Measurements from ENCODE around the gene SELPLG. TPM values are rescaled to one million over a fixed set of nuclear protein-coding genes. Genes with fewer than 3 reads are reported as not detected.
A peak's percentile ranks its signal among the peaks of the same experiment; 100 is the strongest.
"Not testable (repeated sequence)": the region's sequence is repeated elsewhere in the genome, so short reads cannot be mapped to it uniquely, and the experiment has no call there.

SELPLG gene
- total and polyA plus RNA-seq, 8 donors = 3.0 to 61.0 (median 4.2) TPM

DNA sequence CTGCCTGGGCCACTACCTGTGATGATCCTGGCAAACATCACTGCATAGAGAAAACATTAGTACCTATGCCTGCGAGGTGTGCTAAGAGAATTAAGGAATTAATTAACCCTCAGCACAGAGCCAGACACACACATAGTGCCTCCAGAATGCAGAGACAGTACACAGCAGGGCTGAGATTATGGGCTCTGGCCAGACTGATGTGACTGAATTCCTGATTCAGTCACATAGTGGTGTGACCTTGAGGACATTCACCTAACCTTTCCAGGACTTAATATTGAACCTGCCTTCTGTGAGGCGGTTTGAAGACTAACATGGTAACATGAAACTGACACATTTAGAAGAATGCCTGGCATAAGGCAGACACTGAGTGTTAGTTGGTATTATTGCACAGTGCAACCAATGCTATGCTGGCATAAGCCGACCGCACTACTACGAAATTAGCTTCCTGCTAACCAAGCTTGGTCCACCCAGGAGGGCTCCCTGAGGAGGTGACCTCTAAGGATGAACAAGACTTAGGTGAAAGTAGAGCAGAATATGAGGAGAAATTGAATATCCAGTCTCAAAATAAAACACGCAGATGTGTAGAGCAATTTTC is 32.0 kb upstream of the SELPLG start:
- no peak for ATAC-seq

DNA sequence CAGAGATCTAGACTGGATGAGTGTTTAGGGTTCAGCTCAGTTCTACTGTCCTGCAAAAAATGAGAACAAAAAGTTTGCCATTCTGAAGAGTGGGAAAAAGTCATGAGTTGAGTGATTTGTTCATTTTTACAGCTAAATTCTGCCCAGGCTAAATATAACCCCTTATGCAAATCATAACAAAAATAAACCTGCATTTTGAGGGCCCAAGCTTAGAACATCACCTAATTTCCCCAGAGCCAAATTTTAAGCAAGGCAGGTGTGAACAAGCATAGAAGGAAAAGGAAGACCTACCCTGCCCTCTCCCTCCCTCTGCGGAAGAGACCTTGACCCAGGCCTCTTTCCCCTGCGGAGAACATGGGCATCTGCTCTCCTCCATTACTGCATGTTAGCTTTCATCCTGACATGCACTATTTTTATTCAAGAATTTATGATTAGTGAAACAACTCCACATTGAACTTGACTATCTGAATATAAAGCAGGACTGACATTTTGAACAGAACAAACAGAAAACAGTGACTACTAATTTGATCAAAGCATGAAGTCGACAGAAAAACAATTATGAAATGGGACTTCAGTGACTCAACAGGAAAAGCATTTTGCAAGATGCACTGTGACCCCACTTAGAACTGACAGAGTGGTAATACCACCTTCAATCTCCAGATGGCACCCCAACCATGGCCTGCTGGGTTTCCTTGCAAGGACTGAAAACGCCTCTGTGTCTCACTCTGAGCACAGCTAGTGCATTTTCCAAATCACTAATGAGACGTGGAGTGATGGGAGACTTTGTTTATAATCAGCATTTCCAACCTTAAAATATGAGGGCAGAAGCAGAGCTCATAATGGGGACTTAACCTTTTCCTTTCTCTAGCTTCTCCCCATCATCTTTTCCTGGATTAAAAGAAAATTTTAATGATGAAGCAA is 30.9 kb upstream of the SELPLG start:
- H3K4me1 ChIP-seq = peaks cover 28 to 66% of the 10 kb centered on the region in 2 donors
- H3K27ac ChIP-seq = peak overlapping the region; percentile 79 to 86
- TF ChIP-seq, protein P1, sequence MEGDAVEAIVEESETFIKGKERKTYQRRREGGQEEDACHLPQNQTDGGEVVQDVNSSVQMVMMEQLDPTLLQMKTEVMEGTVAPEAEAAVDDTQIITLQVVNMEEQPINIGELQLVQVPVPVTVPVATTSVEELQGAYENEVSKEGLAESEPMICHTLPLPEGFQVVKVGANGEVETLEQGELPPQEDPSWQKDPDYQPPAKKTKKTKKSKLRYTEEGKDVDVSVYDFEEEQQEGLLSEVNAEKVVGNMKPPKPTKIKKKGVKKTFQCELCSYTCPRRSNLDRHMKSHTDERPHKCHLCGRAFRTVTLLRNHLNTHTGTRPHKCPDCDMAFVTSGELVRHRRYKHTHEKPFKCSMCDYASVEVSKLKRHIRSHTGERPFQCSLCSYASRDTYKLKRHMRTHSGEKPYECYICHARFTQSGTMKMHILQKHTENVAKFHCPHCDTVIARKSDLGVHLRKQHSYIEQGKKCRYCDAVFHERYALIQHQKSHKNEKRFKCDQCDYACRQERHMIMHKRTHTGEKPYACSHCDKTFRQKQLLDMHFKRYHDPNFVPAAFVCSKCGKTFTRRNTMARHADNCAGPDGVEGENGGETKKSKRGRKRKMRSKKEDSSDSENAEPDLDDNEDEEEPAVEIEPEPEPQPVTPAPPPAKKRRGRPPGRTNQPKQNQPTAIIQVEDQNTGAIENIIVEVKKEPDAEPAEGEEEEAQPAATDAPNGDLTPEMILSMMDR (IDR thresholded peaks at IDR 0.05) = peak; percentile 88 to 93
- ATAC-seq (peak; percentile 98), DNase-seq (peak in 3 of 4 donors; percentile 86 to 93 (median 87))
- peak overlapping the region in 1 of 2 donors; percentile 6 for H3K4me3 ChIP-seq
- peaks cover 0 to 17% of the 10 kb centered on the region in 2 donors for H3K36me3 ChIP-seq
- no peaks in the 10 kb centered on the region for H3K9me3 ChIP-seq
- H3K27me3 ChIP-seq = no peaks in the 10 kb centered on the region
- intact Hi-C loops (cut with DNase I) = loop anchor here in 1 of 2 donors (5.0 kb wide), 1 partner anchor 138 kb away; no protein-coding TSS in a partner anchor

More for the DNA sequence above, 32.0 kb upstream of the SELPLG start:
- TF ChIP-seq, protein P1 (IDR thresholded peaks at IDR 0.05) = no peak
- no peak for DNase-seq
- peaks cover 28 to 69% of the 10 kb centered on the region in 2 donors for H3K4me1 ChIP-seq
- peak overlapping the region; percentile 79 to 86 for H3K27ac ChIP-seq
- no peak overlapping the region for H3K4me3 ChIP-seq
- no peaks in the 10 kb centered on the region for H3K9me3 ChIP-seq
- H3K36me3 ChIP-seq = peaks cover 0 to 12% of the 10 kb centered on the region in 2 donors
- intact Hi-C loops (cut with DNase I) = loop anchor here in 1 of 2 donors (5.0 kb wide), 1 partner anchor 137 kb away; no protein-coding TSS in a partner anchor
- no peaks in the 10 kb centered on the region for H3K27me3 ChIP-seq

DNA sequence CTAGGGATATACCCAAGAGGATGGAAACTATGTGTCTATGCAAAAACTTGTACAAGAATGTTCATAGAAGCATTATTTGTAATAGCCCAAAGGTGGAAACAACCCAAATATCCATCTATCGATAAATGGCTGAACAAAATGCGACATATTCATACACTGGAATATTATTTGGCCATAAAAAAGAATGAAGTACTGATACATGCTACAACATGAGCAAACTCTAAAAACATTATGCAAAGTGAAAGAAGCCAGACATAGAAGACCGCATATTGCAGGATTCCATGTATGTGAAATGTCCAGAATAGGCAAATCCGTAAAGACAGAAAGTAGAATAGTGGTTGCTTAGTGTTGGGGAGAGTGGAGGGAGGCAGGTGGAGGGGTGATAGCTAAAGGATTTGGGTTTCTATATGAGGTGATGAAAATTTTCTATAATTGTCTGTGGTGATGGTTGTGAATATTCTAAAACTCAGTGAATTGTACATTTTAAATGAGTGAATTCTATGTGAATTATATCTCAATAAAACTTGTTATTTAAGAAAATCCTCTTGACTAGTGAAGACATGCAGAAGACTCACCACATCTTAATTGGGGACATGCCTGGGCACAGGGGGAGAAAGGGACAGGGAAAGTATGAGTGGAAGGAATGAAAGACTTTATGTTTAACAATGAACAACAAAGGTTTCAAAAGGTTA is 29.8 kb upstream of the SELPLG start:
- TF ChIP-seq, protein P1 (IDR thresholded peaks at IDR 0.05) = no peak
- Histone ChIP-seq H3K4me3 (no peak overlapping the region), H3K27me3 (no peaks in the 10 kb centered on the region), H3K27ac (peak overlapping the region; percentile 79 to 86), H3K36me3 (peaks cover 0 to 25% of the 10 kb centered on the region in 2 donors), H3K9me3 (no peaks in the 10 kb centered on the region), H3K4me1 (peaks cover 28 to 55% of the 10 kb centered on the region in 2 donors)
- no peak for ATAC-seq
- DNase-seq = no peak
- intact Hi-C loops (cut with DNase I) = no loop called here

DNA sequence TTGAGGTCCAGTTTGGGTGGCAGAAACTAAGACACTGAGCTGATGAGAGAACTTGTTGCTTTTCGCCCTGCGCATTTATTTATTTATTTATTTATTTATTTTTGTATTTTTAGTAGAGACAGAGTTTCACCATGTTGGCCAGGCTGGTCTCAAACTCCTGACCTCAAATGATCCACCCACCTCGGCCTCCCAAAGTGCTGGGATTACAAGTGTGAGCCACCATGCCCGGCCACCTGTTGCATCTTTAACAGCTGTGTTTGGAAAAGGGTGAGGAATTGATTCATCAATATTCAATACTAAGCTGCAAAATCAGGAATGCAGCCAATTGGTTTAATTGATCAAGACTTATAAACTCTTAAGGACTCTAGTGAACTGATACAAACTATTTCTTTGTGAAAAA is 24.4 kb upstream of the SELPLG start:
- H3K27me3 ChIP-seq; H3K4me3 ChIP-seq; H3K9me3 ChIP-seq; DNase-seq; H3K27ac ChIP-seq; intact Hi-C loops (cut with DNase I); ATAC-seq; H3K4me1 ChIP-seq: not testable (repeated sequence)
- H3K36me3 ChIP-seq = peaks cover 0 to 74% of the 10 kb centered on the region in 2 donors

DNA sequence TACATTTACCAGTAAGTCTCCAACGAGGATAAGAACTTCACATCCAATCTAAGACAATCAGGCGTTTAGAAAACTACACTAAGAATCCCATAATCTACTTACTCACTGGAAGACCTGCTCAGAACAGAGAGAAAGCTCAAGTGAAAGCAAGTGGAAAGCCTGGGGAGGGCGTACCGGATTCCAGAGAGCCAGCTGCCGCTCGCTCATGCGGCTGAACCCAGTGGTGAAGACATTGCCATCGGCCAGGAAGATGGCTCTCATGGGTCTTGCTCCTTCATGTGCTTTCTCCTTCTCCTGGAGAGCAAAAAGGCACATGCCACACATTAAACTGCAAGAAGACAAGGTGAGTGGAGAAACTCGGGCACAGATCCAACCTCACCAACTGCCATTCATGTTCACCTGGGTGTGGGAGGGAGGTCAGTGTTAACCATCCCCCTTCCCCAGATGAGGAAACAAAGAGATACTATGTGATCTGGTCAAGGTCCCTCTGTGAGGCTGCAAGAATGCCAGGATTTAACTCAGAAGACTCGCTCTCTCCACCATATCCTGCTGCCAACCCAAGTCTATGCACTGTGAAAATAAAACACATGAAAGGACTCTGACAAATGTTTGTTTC is 23.5 kb upstream of the SELPLG start:
- DNase-seq (no peak), ATAC-seq (peak; percentile 23)
- Histone ChIP-seq H3K4me1 (peaks cover 0 to 10% of the 10 kb centered on the region in 2 donors), H3K27me3 (no peaks in the 10 kb centered on the region), H3K4me3 (no peak overlapping the region), H3K9me3 (no peaks in the 10 kb centered on the region), H3K36me3 (peaks cover 0 to 83% of the 10 kb centered on the region in 2 donors), H3K27ac (no peak overlapping the region)
- TF ChIP-seq, protein P1 (IDR thresholded peaks at IDR 0.05) = no peak
- intact Hi-C loops (cut with DNase I) = no loop called here

DNA sequence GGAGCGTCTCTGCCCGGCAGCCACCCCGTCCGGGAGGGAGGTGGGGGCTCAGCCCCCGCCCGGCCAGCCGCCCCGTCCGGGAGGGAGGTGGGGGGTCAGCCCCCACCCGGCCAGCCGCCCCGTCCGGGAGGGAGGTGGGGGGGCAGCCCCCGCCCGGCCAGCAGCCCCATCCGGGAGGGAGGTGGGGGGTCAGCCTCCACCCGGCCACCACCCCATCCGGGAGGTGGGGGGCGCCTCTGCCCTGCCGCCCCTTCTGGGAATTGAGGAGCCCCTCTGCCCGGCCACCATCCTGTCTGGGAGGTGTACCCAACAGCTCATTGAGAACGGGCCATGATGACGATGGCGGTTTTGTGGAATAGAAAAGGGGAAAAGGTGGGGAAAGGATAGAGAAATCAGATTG is 22.6 kb upstream of the SELPLG start:
- H3K27me3 ChIP-seq; H3K4me3 ChIP-seq; H3K27ac ChIP-seq; H3K9me3 ChIP-seq; ATAC-seq; H3K4me1 ChIP-seq; DNase-seq; intact Hi-C loops (cut with DNase I): not testable (repeated sequence)
- peaks cover 0 to 86% of the 10 kb centered on the region in 2 donors for H3K36me3 ChIP-seq

DNA sequence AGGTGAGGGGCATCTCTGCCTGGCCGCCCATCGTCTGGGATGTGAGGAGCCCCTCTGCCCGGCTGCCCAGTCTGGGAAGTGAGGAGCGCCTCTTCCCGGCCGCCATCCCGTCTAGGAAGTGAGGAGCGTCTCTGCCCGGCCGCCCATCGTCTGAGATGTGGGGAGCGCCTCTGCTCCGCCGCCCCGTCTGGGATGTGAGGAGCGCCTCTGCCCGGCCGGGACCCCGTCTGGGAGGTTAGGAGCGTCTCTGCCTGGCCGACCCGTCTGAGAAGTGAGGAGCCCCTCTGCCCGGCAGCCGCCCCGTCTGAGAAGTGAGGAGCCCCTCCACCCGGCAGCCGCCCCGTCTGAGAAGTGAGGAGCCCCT is 22.1 kb upstream of the SELPLG start:
- DNase-seq; H3K4me1 ChIP-seq; H3K27me3 ChIP-seq; ATAC-seq; intact Hi-C loops (cut with DNase I); H3K9me3 ChIP-seq; H3K27ac ChIP-seq; H3K4me3 ChIP-seq: not testable (repeated sequence)
- peaks cover 0 to 86% of the 10 kb centered on the region in 2 donors for H3K36me3 ChIP-seq

DNA sequence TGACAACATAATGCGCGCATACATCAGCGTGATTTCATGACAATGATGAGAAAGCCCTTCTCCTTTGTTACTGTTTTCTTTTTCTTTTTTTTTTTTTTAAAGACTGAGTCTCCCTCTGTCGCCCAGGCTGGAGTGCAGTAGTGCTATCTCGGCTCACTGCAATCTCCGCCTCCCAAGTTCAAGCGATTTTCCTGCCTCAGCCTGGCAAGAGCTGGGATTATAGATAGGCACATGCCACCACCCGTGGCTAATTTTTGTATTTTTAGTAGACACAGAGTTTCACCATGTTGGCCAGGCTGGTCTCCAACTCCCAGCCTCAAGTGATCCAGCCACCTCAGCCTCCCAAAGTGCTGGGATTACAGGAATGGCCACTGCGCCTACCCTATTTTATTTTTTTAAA is 20.9 kb upstream of the SELPLG start:
- ATAC-seq; H3K4me3 ChIP-seq; DNase-seq; H3K9me3 ChIP-seq; H3K27ac ChIP-seq; intact Hi-C loops (cut with DNase I); H3K27me3 ChIP-seq: not testable (repeated sequence)
- Histone ChIP-seq H3K4me1 (peaks cover 0 to 16% of the 10 kb centered on the region in 2 donors), H3K36me3 (peaks cover 0 to 93% of the 10 kb centered on the region in 2 donors)
